IPS-NIHi7 (cell line): ENCODE measurements around the gene ZNF607.
"Not testable (repeated sequence)": the region's sequence is repeated elsewhere in the genome, so short reads cannot be mapped to it uniquely, and the experiment has no call there.

ENCODE experiments used
- DNase-seq: peaks from one replicate; pipeline ENCODE4 v3.0.0; 2012; ENCODE audit warnings: mixed read lengths; ENCODE audit errors: extremely low spot score

ZNF607 gene

GRCh38 chr19:37719111-37719926 lies at the start of gene ZNF607:
Gene ZNF607, minus strand, starts transcription at chr19:37719761. Its CDS starts 8,143 bp downstream, at chr19:37711618.
- DNase-seq: peak; percentile 99

- DNase-seq: no peak
Measured at GRCh38 chr19:37763488-37763887, 43.9 kb upstream of the ZNF607 start.

GRCh38 chr19:37757683-37758082 lies 38.1 kb upstream of the ZNF607 start:
- not testable (repeated sequence) for DNase-seq

- no peak for DNase-seq
Measured at GRCh38 chr19:37738371-37738770, 18.8 kb upstream of the ZNF607 start.

GRCh38 chr19:37725181-37725580 lies 5.6 kb upstream of the ZNF607 start:
- no peak for DNase-seq

- no peak for DNase-seq
Measured at GRCh38 chr19:37719927-37720265, 335 bp upstream of the ZNF607 start.

GRCh38 chr19:37718304-37718703 lies 1.3 kb downstream of the ZNF607 start:
- DNase-seq: peak; percentile 9

- no peak for DNase-seq
Measured at GRCh38 chr19:37716140-37716539, 3.4 kb downstream of the ZNF607 start.

GRCh38 chr19:37706052-37706605 lies 13.4 kb downstream of the ZNF607 start:
- no peak for DNase-seq

GRCh38 chr19:37699057-37699456 lies 20.5 kb downstream of the ZNF607 start:
- no peak for DNase-seq

GRCh38 chr19:37698216-37698615 lies 21.3 kb downstream of the ZNF607 start:
- no peak for DNase-seq

- peak; percentile 38 for DNase-seq
Measured at GRCh38 chr19:37695144-37695899, 24.2 kb downstream of the ZNF607 start.

GRCh38 chr19:37692956-37693620 lies 26.5 kb downstream of the ZNF607 start:
- no peak for DNase-seq

- peak; percentile 85 for DNase-seq
Measured at GRCh38 chr19:37691881-37692504, 27.6 kb downstream of the ZNF607 start.

GRCh38 chr19:37683520-37683919 lies 36.0 kb downstream of the ZNF607 start:
- DNase-seq: no peak

GRCh38 chr19:37669450-37669914 lies 50.1 kb downstream of the ZNF607 start:
- DNase-seq: no peak

- DNase-seq: not testable (repeated sequence)
Measured at GRCh38 chr19:37657157-37657556, 62.4 kb downstream of the ZNF607 start.

GRCh38 chr19:37655689-37656371 lies 63.7 kb downstream of the ZNF607 start:
- DNase-seq: peak; percentile 87

GRCh38 chr19:37655301-37655688 lies 64.3 kb downstream of the ZNF607 start, which contains the start of gene ZFP30:
Gene ZFP30, minus strand, starts transcription at chr19:37655465. Its CDS starts 7,643 bp downstream, at chr19:37647822.
- DNase-seq: peak; percentile 79

- DNase-seq: peak; percentile 59
Measured at GRCh38 chr19:37654629-37655300, 64.8 kb downstream of the ZNF607 start.
